HFFc6 (cell line): ENCODE results near the gene SLC39A9. TPM values are rescaled to one million over a fixed set of nuclear protein-coding genes. Genes with fewer than 3 reads are reported as not detected.
A peak's percentile ranks its signal among the peaks of the same experiment; 100 is the strongest.

Source experiments
- DNase-seq: peaks from one replicate; pipeline ENCODE4 v3.0.0-alpha.2; 2018
- H3K27ac Mint-ChIP-seq: 2 replicates; pipeline ENCODE4 v1.8.0; 2020; ENCODE audit warnings: mild to moderate bottlenecking, mixed read lengths
- H3K27me3 Mint-ChIP-seq: 2 replicates; pipeline ENCODE4 v1.8.0; 2021; ENCODE audit warnings: mild to moderate bottlenecking, moderate library complexity, mixed read lengths; ENCODE audit not compliant: insufficient read depth
- H3K36me3 Mint-ChIP-seq: 2 replicates; pipeline ENCODE4 v1.8.0; 2021; ENCODE audit warnings: low read depth, mixed read lengths
- H3K4me1 Mint-ChIP-seq: 2 replicates; pipeline ENCODE4 v1.8.0; 2020; ENCODE audit warnings: low read depth, mixed read lengths
- H3K4me3 Mint-ChIP-seq: 2 replicates; pipeline ENCODE4 v1.8.0; 2020; ENCODE audit warnings: mild to moderate bottlenecking, moderate library complexity, mixed read lengths
- H3K9me3 Mint-ChIP-seq: 2 replicates; pipeline ENCODE4 v1.8.0; 2020; ENCODE audit warnings: mild to moderate bottlenecking, mixed read lengths
- total RNA-seq, 6 experiments: library from RNA; stranded (reverse); fragmentation: NEBNext Ultra II Directional; extraction: Animal tissue kit (Norgen Biotek cat#: 25700); gene quantifications; 2 replicates in 1 of 6; 3 replicates in 5 of 6; pipeline ENCODE4 v1.2.3, GENCODE V29; 2021
- TF ChIP-seq, protein P1 (sequence below): fragments of 200-600 bp; sonication (generic); IDR thresholded peaks from 2 replicates; pipeline ENCODE4 v1.5.0; 2021; ENCODE audit warnings: antibody characterized with exemption, mild to moderate bottlenecking

The SLC39A9 gene
- total RNA-seq, 6 experiments from 2014 or later = 58.8 to 88.5 (median 73.3) TPM

DNA sequence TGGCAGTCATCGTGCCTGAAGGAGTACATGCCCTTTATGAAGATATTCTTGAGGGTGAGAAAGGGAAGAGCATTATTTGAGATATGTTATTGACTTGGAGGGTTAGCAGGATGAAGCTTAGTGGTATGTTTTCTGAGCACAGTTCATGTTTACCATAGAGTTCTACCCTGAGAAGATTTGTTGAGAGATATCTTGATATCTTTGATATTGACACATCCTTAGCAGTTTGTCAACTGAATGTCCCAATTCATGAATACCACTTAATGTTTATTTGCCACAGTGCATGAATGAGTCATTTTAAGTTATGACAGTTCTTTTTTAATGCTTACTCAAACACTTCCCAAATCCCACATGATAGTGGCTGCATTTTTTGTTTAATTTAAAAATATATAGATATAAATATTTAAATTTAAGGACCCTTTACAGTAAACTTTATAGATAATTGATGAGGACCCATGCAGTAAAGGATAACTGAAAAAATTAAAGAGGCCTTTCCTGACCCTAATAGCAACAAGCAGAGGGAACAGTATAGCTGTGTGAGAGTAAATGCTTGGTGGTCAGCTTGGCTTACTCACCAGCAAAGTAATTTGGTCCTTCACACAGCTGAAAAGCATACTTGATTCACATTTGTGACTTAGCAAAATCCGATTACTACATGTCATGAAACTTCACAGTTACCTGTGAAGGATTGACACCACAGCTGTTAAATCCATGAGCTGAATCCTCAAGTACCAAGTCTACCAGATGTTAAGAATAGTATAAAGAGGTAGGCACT, 25.8 kb downstream of the SLC39A9 start:
- no peak overlapping the region for H3K4me3 Mint-ChIP-seq
- DNase-seq = peak; percentile 8

DNA sequence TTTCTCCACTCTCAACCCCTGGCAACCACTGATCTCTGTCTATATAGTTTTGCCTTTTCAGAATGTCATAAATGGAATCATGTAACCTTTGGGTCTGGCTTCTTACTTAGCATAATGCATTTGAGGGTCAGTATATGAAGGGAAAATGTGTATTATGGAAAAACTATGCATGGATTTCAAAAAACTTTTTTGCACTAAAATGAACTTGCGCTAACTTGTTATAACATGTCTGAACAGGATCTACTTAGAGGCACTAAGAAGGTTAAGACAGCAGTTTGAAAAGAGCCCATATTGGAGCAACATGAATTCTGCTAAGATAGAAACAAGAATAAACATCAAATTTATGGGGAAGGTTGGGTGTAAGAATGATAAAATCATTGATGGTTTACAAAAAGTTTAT, 29.1 kb downstream of the SLC39A9 start:
- TF ChIP-seq, protein P1, sequence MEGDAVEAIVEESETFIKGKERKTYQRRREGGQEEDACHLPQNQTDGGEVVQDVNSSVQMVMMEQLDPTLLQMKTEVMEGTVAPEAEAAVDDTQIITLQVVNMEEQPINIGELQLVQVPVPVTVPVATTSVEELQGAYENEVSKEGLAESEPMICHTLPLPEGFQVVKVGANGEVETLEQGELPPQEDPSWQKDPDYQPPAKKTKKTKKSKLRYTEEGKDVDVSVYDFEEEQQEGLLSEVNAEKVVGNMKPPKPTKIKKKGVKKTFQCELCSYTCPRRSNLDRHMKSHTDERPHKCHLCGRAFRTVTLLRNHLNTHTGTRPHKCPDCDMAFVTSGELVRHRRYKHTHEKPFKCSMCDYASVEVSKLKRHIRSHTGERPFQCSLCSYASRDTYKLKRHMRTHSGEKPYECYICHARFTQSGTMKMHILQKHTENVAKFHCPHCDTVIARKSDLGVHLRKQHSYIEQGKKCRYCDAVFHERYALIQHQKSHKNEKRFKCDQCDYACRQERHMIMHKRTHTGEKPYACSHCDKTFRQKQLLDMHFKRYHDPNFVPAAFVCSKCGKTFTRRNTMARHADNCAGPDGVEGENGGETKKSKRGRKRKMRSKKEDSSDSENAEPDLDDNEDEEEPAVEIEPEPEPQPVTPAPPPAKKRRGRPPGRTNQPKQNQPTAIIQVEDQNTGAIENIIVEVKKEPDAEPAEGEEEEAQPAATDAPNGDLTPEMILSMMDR = no peak
- no peaks in the 10 kb centered on the region for H3K27me3 Mint-ChIP-seq

More for the DNA sequence above, 25.8 kb downstream of the SLC39A9 start:
- Mint-ChIP-seq H3K27ac (peak overlapping the region; percentile 24; the same call in 1 of the 2 replicates), H3K36me3 (peaks cover 21% of the 10 kb centered on the region), H3K4me1 (peaks cover 18% of the 10 kb centered on the region), H3K27me3 (no peaks in the 10 kb centered on the region), H3K9me3 (no peaks in the 10 kb centered on the region)
- TF ChIP-seq, protein P1 = no peak

DNA sequence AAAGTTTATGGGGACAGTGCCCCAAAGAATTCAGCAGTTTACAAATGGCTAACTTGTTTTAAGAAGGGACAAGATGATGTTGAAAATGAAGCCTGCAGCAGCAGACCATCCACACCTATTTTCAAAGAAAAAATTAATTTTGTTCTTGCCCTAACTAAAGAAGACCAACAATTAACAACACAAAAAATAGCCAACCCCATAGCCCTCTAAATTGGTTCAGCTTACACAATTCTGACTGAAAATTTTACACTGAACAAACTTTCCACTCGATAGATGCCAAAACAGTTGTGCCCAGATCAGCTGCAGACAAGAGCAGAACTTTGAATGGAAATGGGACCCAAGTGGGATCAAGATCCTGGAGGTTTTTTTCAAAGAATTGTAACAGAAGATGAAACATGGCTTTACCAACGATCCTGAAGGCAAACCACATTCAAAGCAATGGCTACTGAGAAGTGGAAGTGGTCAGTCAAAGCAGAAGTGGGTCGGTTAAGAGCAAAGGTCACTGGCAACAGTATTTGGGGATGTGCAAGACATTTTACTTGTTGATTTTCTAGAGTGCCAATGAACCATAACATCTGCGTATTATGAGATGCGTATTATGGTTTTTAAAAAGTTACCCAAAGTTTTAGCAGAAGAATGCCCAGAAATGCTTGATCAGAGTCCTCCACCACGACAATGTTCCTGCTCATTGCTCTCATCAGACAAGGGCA, 30.0 kb downstream of the SLC39A9 start:
- Mint-ChIP-seq H3K4me1 (peaks cover 30% of the 10 kb centered on the region), H3K9me3 (no peaks in the 10 kb centered on the region), H3K36me3 (peaks cover 21% of the 10 kb centered on the region), H3K27ac (no peak overlapping the region), H3K4me3 (no peak overlapping the region), H3K27me3 (no peaks in the 10 kb centered on the region)
- TF ChIP-seq, protein P1 = no peak
- DNase-seq = no peak

More for the DNA sequence above, 29.1 kb downstream of the SLC39A9 start:
- DNase-seq = no peak
- peaks cover 21% of the 10 kb centered on the region for H3K36me3 Mint-ChIP-seq
- no peak overlapping the region for H3K4me3 Mint-ChIP-seq
- peaks cover 29% of the 10 kb centered on the region for H3K4me1 Mint-ChIP-seq
- no peak overlapping the region for H3K27ac Mint-ChIP-seq
- H3K9me3 Mint-ChIP-seq = no peaks in the 10 kb centered on the region

DNA sequence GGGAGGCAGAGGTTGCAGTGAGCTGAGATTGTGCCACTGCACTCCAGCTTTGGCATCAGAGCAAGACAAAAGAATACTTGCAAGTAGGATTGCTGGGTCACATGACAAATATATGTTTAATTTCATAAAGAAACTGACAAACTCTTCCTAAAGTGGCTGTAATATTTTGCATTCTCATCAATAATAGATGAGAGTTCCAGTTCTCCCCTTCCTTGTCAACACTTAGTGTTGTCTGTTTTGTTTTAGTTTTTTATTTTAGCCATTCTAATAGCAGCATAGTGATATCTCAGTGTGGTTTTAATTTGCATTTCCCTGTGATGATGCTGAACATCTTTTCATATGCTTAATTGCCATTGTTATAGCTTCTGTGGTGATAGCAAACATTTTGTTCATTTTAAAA, 31.2 kb downstream of the SLC39A9 start:
- Mint-ChIP-seq H3K4me3 (no peak overlapping the region), H3K27ac (no peak overlapping the region), H3K36me3 (peaks cover 21% of the 10 kb centered on the region), H3K4me1 (peaks cover 21% of the 10 kb centered on the region), H3K9me3 (no peaks in the 10 kb centered on the region), H3K27me3 (no peaks in the 10 kb centered on the region)
- TF ChIP-seq, protein P1 = no peak
- no peak for DNase-seq

DNA sequence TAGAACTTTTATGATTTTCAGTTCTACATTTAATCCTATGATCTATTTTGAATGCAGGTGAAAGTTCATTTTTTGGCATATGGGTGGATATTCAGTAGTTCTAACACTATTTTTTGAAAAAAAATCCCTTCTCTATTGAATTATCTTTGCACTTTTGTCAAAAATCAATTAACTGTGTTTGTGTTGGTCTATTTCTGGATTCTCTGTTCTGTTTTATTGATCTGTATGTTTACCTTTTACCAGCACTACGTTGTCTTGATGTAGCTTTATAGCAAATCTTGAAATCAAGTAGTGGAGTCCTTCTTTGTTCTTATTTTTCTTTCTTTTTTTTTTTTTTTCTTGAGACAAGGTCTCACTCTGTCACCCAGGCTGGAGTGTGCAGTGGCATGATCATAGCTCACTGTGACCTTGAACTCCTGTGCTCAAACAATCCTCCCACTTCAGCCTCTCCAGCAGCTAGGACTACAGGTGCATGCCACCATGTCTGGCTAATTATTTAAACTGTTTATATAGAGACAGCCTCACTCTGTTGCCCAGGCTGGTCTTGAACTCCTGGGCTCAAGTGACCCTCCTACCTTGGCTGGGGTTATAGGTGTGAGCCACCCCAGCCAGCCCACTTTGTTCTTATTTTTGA, 31.9 kb downstream of the SLC39A9 start:
- Mint-ChIP-seq H3K4me1 (peaks cover 15% of the 10 kb centered on the region), H3K9me3 (no peaks in the 10 kb centered on the region)

More for the DNA sequence above, 31.9 kb downstream of the SLC39A9 start:
- Mint-ChIP-seq H3K36me3 (peaks cover 13% of the 10 kb centered on the region), H3K27me3 (no peaks in the 10 kb centered on the region), H3K4me3 (no peak overlapping the region), H3K27ac (no peak overlapping the region)
- DNase-seq = no peak
- TF ChIP-seq, protein P1 = no peak
